A549 treated with CORT108297 at 1 μM for 4 hours (cell line): ENCODE data around the gene PER1. TPM values are rescaled to one million over a fixed set of nuclear protein-coding genes. Genes with fewer than 3 reads are reported as not detected.

Experiments used
- total RNA-seq: library from RNA; stranded (reverse); fragments of 200-300 nt; extraction: Qiagen RNA extraction; gene quantifications from 5 replicates; pipeline ENCODE4 v1.2.3, GENCODE V29; 2022

Gene PER1
- total RNA-seq, result 19.4 to 22.8 TPM (median 21.1 TPM) in 5 replicates

GRCh38 chr17:8152112-8152775, at the start of gene PER1:
TSS of gene PER1 (minus strand) at chr17:8152404. CDS start at chr17:8150706, 1,698 bp downstream.

GRCh38 chr17:8189711-8190477, 37.7 kb upstream of the PER1 start, which contains the start of gene BORCS6:
TSS of gene BORCS6 (minus strand) at chr17:8190180. CDS start at chr17:8190140, 40 bp downstream.

GRCh38 chr17:8176197-8176940, 24.2 kb upstream of the PER1 start, which contains the start of gene TMEM107:
TSS of gene TMEM107 (minus strand) at chr17:8176380. CDS start at chr17:8176286, 94 bp downstream.

GRCh38 chr17:8162233-8162996, 10.2 kb upstream of the PER1 start, which contains the start of gene VAMP2:
TSS of gene VAMP2 (minus strand) at chr17:8162948. CDS start at chr17:8162879, 69 bp downstream.

GRCh38 chr17:8123695-8124349, 28.4 kb downstream of the PER1 start, which contains the start of gene HES7:
TSS of gene HES7 (minus strand) at chr17:8124106. CDS start at chr17:8124084, 22 bp downstream.

GRCh38 chr17:8117980-8118768, 34.0 kb downstream of the PER1 start, which contains the start of gene ALOXE3:
TSS of gene ALOXE3 (minus strand) at chr17:8118514. CDS start at chr17:8117990, 524 bp downstream.

Other genes starting within 250 kb of the PER1 start
- 1.2 to 1.9 TPM (median 1.5 TPM) in 5 replicates for gene RNF227, start 236.1 kb downstream of the PER1 start, total RNA-seq
- gene KCNAB3, start 222.5 kb downstream of the PER1 start, total RNA-seq, result 1.7 to 3.1 TPM (median 2.6 TPM) in 5 replicates
- gene TRAPPC1, start 220.5 kb downstream of the PER1 start, total RNA-seq, result 298 to 343 TPM (median 309 TPM) in 5 replicates
- gene CNTROB, start 220.2 kb downstream of the PER1 start, total RNA-seq, result 32.1 to 47.2 TPM (median 42.7 TPM) in 5 replicates
- 0.07 to 0.40 TPM (median 0.11 TPM) in 4 of 5 replicates, not detected in the other for gene GUCY2D, start 149.8 kb downstream of the PER1 start, total RNA-seq
- gene ALOX15B, start 113.3 kb downstream of the PER1 start, total RNA-seq, result 0.03 to 0.05 TPM (median 0.04 TPM) in 3 of 5 replicates, not detected in the others
- 1.3 to 2.1 TPM (median 1.6 TPM) in 5 replicates for gene ALOX12B, start 64.7 kb downstream of the PER1 start, total RNA-seq
- gene ALOXE3, start 33.9 kb downstream of the PER1 start, total RNA-seq, result 5.8 to 9.3 TPM (median 8.0 TPM) in 5 replicates
- gene HES7, start 28.3 kb downstream of the PER1 start, total RNA-seq, result 1.6 to 3.7 TPM (median 3.1 TPM) in 5 replicates
- 20.8 to 30.3 TPM (median 26.2 TPM) in 5 replicates for gene VAMP2, start 10.5 kb upstream of the PER1 start, total RNA-seq
- gene TMEM107, start 24.0 kb upstream of the PER1 start, total RNA-seq, result 18.9 to 23.4 TPM (median 20.9 TPM) in 5 replicates
- gene BORCS6, start 37.8 kb upstream of the PER1 start, total RNA-seq, result 5.4 to 9.0 TPM (median 8.1 TPM) in 5 replicates
- gene AURKB, start 58.2 kb upstream of the PER1 start, total RNA-seq, result 156 to 178 TPM (median 158 TPM) in 5 replicates
- 11.3 to 21.2 TPM (median 17.1 TPM) in 5 replicates for gene CTC1, start 95.7 kb upstream of the PER1 start, total RNA-seq
- 47.8 to 55.0 TPM (median 53.4 TPM) in 5 replicates for gene PFAS, start 96.9 kb upstream of the PER1 start, total RNA-seq
- gene RANGRF, start 136.3 kb upstream of the PER1 start, total RNA-seq, result 36.6 to 48.2 TPM (median 47.6 TPM) in 5 replicates
- 5.9 to 9.1 TPM (median 7.4 TPM) in 5 replicates for gene SLC25A35, start 143.0 kb upstream of the PER1 start, total RNA-seq
- gene ARHGEF15, start 157.8 kb upstream of the PER1 start, total RNA-seq, result 0.03 TPM in 1 of 5 replicates, not detected in the others
- gene ODF4, start 187.4 kb upstream of the PER1 start, total RNA-seq, result not detected in 5 replicates
- gene RPL26, start 230.8 kb upstream of the PER1 start, total RNA-seq, result 3,440 to 4,568 TPM (median 3,797 TPM) in 5 replicates
- gene RNF222, start 245.4 kb upstream of the PER1 start, total RNA-seq, result not detected in 5 replicates